Amygdala (tissue), 56 donors: Measurements from ENCODE around the gene LYG2.
"Not testable (repeated sequence)": the region's sequence is repeated elsewhere in the genome, so short reads cannot be mapped to it uniquely, and the experiment has no call there.

Source experiments
- DNase-seq, 56 donors: peaks; one replicate each; lab custom pipeline; 2025; lab: John Stamatoyannopoulos, UW

LYG2 gene

DNA sequence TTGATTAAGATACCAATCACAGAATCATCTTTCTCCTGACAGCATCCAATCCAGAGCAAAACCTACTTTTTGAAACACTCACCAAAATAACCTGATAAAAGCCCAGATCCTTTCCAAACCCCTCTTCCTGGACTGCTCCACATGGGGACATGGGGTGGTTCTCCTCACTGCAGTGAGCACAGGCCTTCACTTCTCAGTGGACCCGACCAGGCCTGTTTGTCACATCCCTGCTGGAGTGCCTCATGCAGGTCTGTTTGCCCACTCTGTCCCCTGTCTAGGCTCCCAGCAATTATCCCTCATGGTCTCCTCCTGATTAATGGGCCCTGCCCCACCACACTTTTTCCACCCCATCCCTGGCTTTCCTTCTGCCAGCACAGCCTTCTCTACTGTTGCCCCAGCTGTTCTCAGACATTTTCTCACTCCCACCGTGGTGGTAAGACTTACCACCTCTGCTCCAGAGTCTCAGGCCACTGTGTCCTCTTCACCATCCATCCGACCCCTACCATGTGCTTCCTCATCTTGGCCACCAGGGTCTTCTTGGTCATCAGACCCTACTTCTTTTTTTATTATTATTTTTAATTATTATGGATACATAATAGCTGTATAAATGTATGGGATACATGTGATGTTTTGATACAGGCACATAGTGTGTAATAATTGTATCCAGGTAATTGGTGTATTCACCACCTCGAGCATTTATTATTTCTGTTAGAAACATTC lies 53.3 kb downstream of the LYG2 start:
- DNase-seq: no peak

DNA sequence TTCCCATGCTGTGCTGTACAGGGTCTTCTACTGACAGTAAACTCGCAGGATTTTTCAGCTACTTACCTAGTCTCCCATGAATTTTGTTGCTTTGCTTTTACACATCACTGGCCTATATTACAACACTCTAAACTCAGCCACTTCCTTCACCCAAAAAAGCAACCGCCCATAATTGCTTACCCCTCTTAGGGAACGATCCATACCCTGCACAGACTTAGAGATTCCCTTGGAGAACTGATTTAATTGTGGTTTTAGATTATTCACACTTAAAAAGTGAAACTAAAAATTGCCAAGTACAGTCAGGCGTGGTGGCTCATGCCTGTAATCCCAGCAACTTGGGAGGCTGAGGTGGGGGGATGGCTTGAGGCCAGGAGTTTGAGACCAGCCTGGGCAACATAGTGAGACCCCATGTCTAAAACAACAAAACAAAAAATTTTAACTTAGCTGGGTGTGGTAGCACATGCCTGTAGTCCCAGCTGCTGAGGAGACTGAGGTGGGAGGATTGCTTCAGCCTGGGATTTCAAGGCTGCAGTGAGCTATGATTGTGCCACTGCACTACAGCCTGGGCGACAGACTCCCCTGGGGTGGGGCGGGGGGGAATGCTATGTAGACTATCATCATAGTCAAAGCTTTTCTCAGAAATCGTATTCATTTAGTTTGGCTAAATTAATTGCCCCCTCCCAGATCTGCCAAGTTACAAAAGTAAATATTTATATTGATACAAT lies 55.2 kb downstream of the LYG2 start:
- DNase-seq: no peak

DNA sequence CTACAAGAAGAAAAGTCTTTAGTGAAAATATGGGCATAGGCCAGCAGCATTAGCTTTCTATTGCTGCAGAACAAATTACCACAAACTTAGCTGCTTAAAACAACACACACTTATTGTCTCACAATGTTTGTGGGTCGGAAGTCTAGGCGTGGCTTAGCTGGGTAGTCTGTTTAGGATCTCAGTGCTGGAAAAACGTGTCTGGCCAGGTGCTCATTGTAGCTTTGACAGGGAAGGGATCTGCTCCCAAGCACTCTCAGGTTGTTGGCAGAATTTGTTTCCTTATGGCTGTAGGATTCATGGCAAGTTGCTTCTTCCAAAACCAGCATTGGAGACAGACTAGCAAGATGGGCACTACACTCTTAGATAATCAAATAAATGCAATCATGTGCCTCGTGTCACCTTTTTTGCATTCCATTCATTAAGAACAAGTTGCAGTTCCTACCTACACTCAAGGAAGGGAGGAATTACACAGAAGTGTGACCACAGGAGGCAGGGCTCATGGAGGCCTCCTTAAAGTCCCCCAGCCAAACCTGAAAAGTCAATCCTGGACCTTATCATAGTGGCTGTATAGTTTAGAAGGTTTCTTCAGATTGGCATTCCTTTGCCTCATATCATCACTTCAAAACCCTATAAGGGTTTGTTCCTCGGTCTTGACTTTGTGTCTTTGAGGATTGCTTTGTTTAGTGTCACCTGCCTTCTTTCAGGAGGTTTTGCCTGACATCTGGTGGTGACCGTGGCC lies 57.2 kb downstream of the LYG2 start:
- no peak for DNase-seq

DNA sequence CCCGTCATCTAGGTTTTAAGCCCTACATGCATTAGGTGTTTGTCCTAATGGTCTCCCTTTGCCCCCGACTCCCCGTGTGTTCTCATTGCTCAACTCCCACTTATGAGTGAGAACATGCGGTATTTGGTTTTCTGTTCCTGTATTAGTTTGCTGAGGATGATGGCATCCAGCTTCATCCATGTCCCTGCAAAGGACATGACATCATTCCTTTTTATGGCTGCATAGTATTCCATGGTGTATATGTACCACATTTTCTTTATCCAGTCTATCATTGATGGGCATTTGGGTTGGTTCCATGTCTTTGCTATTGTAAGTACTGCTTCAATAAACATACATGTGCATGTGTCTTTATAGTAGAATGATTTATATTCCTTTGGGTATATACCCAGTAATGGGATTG lies 63.1 kb downstream of the LYG2 start:
- not testable (repeated sequence) for DNase-seq
